Keratinocyte (primary cell): ENCODE data around the gene BCAS3.

Experiments used
- EZH2 ChIP-seq: IDR thresholded peaks from one replicate; pipeline ENCODE4 v1.6.1; 2012; ENCODE audit warnings: inconsistent platforms, mild to moderate bottlenecking, low read length, moderate library complexity
- TF ChIP-seq, protein P1 (sequence below), 3 experiments: IDR thresholded peaks in 1 of 3; conservative IDR thresholded peaks in 1 of 3; optimal IDR thresholded peaks in 1 of 3; 2 replicates in 2 of 3; 3 replicates in 1 of 3; pipeline versions ENCODE3 to v1.5.1; 2011; ENCODE audit warnings: low read length in 3 of 3, mild to moderate bottlenecking in 3 of 3, moderate library complexity in 2 of 3, control low read depth in 1 of 3, inconsistent platforms in 1 of 3; ENCODE audit not compliant: insufficient read depth in 2 of 3; ENCODE audit errors: extremely low read depth in 1 of 3

- TF ChIP-seq, protein P1, sequence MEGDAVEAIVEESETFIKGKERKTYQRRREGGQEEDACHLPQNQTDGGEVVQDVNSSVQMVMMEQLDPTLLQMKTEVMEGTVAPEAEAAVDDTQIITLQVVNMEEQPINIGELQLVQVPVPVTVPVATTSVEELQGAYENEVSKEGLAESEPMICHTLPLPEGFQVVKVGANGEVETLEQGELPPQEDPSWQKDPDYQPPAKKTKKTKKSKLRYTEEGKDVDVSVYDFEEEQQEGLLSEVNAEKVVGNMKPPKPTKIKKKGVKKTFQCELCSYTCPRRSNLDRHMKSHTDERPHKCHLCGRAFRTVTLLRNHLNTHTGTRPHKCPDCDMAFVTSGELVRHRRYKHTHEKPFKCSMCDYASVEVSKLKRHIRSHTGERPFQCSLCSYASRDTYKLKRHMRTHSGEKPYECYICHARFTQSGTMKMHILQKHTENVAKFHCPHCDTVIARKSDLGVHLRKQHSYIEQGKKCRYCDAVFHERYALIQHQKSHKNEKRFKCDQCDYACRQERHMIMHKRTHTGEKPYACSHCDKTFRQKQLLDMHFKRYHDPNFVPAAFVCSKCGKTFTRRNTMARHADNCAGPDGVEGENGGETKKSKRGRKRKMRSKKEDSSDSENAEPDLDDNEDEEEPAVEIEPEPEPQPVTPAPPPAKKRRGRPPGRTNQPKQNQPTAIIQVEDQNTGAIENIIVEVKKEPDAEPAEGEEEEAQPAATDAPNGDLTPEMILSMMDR (optimal IDR thresholded peaks at IDR 0.05 in 1 of 3, IDR thresholded peaks at IDR 0.05 in 1 of 3, conservative IDR thresholded peaks at IDR 0.05 in 1 of 3; ENCODE audit: extremely low read depth in 1 of 3, insufficient read depth in 2 of 3, low read length in 3 of 3) = peak in 2 of 3 experiments; percentile 32 to 40
- TF ChIP-seq EZH2 = no peak
Observed at GRCh38 chr17:60640503-60640902, 37.1 kb upstream of the BCAS3 start.
